Mammary epithelial cell (primary cell): ENCODE data around the gene IL20RB.

Source experiments
- EZH2 ChIP-seq: IDR thresholded peaks from 2 replicates; pipeline ENCODE4 v1.6.1; 2012; ENCODE audit warnings: low read length, inconsistent platforms, borderline replicate concordance
- TF ChIP-seq, protein P1 (sequence below), 2 donors: IDR thresholded peaks in 1 of 2; conservative IDR thresholded peaks in 1 of 2; 2 replicates each; pipeline ENCODE4 v1.5.1; 2011 to 2012; ENCODE audit warnings: inconsistent platforms in 2 of 2, low read length in 2 of 2, mild to moderate bottlenecking in 2 of 2, control low read depth in 1 of 2, low read depth in 1 of 2; ENCODE audit not compliant: insufficient read depth in 1 of 2; ENCODE audit errors: extremely low read depth in 1 of 2

DNA sequence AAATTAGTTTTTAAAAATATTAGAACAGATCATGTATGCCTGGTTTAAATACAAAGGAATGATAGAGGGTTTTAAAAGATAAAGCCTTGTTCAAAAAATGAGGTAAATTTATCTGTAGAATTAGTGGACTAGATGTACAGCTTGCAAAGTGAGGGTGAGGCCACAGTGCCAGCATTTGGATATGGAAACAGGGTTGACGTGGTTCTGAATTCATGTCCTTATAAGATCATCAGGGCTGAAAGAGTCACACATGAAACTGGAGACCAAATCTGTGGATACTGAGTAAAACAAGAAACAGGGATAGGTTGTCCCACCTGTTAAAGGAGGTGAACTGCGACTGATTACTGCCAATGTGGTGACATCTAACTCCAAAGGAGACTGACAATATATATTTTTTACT lies 49.5 kb upstream of the IL20RB start:
- TF ChIP-seq, protein P1, sequence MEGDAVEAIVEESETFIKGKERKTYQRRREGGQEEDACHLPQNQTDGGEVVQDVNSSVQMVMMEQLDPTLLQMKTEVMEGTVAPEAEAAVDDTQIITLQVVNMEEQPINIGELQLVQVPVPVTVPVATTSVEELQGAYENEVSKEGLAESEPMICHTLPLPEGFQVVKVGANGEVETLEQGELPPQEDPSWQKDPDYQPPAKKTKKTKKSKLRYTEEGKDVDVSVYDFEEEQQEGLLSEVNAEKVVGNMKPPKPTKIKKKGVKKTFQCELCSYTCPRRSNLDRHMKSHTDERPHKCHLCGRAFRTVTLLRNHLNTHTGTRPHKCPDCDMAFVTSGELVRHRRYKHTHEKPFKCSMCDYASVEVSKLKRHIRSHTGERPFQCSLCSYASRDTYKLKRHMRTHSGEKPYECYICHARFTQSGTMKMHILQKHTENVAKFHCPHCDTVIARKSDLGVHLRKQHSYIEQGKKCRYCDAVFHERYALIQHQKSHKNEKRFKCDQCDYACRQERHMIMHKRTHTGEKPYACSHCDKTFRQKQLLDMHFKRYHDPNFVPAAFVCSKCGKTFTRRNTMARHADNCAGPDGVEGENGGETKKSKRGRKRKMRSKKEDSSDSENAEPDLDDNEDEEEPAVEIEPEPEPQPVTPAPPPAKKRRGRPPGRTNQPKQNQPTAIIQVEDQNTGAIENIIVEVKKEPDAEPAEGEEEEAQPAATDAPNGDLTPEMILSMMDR (conservative IDR thresholded peaks at IDR 0.05 in 1 of 2, IDR thresholded peaks at IDR 0.05 in 1 of 2; ENCODE audit: extremely low read depth in 1 of 2, insufficient read depth in 1 of 2, low read depth in 1 of 2, low read length in 2 of 2), result no peak
- TF ChIP-seq EZH2, result no peak
